T1000 (cell line): ENCODE measurements around the gene KRT17.
"Not testable (repeated sequence)": the region's sequence is repeated elsewhere in the genome, so short reads cannot be mapped to it uniquely, and the experiment has no call there.

Source experiments
- DNase-seq: peaks from one replicate; lab custom pipeline; 2025; ENCODE audit warnings: mixed read lengths; lab: John Stamatoyannopoulos, UW

Gene KRT17

GRCh38 chr17:41593306-41593981 lies 30.9 kb downstream of the KRT17 start:
- no peak for DNase-seq

DNA sequence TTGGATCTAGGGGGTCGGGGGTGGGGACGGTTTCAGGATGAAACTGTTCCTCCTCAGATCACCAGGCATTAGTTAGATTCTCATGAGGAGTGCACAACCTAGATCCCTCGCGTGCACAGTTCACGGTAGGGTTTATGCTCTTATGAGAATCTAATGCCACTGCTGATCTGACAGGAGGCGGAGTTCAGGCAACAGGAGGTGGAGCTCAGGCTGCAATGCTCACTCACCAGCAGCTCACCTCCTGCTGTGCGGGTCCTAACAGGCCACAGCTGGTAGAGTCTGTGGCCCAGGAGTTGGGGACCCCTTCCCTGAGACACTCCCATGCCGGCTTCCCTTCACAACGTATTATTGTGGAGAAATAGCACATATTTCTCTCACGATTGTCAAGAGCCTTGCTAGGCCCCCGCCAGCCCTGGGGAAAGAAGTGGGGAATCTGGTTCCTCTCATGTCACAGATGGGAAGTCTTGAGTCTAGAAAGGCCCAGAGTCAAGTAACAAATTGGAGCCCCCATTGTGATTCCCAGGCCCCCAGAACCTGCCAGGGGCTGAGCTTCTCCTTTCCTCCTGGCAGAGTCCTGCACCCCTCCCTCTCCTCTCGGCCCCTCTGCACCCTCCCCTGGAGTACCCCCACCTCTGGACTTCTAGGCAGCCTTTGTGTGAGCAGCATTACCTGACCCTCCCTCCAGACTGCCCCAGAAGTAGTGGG lies 31.6 kb downstream of the KRT17 start:
- no peak for DNase-seq

- no peak for DNase-seq
These were observed 35.1 kb downstream of the KRT17 start for GRCh38 chr17:41589301-41589700.

GRCh38 chr17:41588126-41588810 lies 36.1 kb downstream of the KRT17 start:
- no peak for DNase-seq

GRCh38 chr17:41586863-41587495 lies 37.4 kb downstream of the KRT17 start, which contains the start of gene KRT14:
KRT14 (minus strand) TSS chr17:41586895; CDS start chr17:41586834, 61 bp downstream.
- no peak for DNase-seq

DNA sequence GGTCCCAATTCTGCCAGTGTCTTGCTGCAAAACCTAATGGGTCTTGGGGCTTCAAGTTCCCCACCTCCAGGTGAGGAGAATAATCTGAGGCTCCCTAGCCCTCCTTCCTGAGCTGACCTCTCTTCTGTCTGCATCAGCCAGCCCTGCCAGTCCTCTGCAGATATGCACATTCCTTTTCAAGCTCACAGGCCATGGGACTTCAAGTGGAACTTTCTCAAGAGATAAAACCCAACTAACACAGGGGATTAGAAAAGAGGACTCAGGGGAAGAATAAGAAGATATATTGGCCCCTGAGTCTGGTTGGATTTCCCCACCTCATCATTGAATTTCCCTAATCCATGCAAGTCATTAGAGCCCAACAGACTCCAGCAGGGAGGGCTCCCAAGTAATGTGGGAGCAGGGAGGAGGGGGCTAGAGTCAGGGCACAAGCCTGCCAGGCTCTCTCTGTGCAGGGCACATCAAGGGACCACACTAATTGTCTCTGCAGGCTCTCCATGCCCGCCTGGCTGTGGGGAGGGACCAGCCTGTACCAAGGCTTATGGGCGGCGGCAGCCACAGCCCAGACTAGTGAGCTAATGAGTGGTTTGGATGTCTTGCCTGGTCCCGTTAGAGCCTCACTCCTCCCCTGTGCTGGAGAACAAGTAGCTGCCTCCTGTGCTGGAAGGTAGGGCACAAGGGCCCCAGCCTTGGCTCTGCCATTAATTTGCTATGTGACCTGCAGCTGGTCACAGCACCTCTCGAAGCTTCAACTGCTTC lies 38.9 kb downstream of the KRT17 start:
- DNase-seq = no peak

GRCh38 chr17:41584331-41584927 lies 39.9 kb downstream of the KRT17 start:
- DNase-seq = not testable (repeated sequence)

DNA sequence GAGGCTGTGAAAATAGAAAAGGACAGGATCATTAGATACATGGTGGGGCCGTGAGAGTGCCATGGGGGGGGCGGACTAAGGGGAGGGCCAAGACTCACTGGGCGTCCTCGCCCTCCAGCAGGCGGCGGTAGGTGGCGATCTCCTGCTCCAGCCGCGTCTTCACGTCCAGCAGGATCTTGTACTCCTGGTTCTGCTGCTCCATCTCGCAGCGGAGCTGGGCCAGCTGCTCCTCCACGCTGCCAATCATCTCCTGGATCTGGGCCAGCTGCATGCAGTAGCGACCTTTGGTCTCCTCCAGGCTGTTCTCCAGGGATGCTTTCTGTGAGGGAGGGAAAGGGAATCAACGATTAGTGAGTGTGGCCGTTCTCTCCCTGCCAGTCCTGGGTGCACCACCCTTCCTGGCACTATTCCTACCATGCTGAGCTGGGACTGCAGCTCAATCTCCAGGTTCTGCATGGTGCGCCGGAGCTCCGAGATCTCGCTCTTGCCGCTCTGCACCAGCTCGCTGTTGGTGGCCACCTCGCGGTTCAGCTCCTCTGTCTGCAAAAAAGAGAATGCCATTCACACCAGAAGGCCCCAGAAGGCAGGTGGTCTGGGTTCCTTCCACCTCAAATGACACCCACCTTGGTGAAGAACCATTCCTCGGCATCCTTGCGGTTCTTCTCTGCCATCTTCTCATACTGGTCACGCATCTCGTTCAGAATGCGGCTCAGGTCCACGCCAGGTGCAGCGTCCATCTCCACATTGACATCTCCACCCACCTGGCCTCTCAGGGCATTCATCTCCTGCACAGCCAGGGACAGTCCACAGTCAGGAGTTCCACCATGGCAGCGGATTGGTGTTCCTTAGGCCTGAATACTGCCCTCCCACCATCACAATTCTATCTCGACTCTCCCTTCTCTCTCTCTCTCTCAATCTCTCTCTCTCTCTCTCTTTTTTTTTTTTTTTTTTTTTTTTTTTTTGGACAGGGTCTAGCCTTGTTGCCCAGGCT lies 40.9 kb downstream of the KRT17 start:
- no peak for DNase-seq

GRCh38 chr17:41582061-41582968 lies 42.1 kb downstream of the KRT17 start:
- not testable (repeated sequence) for DNase-seq

DNA sequence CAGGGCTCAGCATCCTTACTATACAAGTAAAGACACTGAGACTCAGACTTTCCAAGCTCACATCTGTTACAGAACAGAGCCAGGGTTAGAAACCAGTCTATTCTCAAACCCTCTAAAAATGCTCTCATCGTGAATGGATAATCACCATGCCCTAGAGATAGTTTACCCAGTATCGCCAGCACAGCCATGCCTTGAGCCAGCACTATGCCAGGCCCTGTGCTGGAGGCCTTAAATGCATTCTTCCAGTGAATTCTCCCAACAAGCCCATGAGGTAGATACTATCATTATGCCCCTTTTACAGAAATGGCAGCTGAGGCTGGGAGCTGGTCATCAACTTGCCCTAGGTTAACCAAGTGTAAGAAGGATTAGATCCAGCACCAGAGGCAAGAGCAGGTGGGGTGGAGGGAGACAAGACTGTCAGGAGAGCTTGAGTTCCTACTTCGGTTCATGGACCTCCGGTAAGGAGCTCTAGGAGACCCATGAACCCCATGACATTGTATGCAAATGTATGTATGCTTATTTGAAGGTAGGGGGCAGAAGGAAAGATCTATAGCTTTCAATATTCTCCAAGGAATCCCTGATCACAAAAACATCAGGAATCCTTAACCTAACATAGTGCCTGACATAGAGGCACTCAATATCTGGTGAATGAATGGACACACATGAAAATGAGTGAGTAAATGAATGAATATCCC lies 42.9 kb downstream of the KRT17 start:
- no peak for DNase-seq

DNA sequence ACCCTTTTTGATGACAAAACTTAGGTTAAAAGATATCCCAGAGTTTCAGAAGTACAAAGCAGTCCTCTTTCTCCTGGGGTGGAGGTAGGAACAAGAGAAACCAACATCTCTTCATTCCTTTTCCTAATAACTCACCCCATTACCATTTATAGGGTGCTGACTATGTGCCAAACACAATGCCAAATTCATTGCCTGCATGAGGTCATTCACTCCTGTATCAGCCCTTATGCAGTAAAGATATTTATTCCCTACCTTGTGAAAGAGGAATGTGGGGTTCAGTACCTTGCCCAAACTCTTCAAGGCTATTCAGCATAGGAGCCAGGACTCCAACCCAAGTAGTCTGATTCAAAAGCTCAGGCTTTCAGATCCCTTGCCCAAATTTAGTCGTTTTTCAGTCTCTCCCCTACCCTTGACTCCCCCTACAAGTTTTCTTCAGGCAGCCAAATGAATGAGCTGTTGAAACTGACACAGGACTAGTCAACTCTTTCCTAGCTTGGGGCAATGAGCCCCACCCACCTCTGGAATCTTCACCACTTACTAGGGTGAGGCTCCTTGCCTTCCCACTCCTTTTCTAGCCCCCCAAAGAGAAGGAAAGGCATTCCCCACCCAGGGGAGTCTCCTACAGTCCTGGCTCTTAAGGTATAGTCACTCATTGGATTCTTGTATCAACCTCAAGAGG lies 43.5 kb downstream of the KRT17 start:
- DNase-seq = no peak

DNA sequence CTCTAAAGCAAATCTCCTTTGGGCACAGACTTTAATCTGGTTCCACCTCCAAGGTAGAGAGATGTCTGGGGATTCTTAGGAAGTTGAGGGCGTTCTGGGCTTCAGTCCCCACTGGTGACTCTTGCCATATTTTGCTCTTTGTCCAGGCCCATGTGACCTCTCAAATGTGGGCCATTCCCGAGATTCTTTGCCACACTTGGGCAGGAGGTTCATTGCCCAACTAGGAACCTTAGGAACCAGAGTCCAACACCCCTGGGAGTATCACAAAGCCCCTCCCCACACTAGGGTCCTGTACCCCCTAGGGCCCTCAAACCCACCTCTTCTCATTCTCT lies 44.2 kb downstream of the KRT17 start:
- DNase-seq = no peak

GRCh38 chr17:41579484-41580243 lies 44.7 kb downstream of the KRT17 start:
- DNase-seq = no peak

DNA sequence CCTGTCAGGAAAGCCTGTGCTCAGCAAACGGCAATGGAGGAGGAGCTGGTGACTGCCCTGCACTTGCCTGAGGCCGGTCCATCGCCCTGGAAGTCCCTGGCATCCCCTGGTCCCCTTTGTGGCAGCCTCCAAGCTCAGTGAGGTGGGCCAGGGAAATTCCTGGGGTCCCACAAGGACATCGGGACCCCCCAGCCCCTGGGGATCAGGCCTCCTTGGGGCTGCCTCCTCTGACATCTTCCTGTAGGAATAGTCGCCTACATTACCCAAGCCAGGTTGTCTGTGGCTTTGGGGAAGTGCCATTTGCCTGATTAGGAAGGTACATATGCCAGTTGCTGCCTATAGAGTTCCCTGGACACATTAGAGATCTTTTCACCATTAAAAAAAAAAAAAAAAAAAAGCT lies 45.4 kb downstream of the KRT17 start:
- DNase-seq = no peak

DNA sequence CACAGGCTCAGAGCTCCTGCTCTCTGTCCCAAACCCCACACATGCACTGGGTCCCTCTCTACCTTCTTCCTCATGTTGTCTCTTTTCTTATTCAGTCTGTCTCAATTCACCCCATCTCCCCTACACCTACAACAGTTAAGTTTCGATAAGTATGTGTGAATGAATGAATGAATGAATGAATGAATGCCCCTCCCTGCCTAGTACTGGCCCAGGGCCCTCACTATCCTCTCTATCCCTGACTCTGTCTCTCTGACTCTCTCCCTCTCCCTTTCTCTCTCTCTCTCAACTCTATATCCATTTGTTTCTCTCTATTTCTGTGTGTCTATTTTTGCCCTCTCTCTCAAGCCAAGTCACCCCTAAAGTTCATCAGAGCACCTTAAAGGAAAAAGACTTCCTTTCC lies 45.8 kb downstream of the KRT17 start:
- DNase-seq = no peak

GRCh38 chr17:41576740-41577139 lies 47.6 kb downstream of the KRT17 start:
- not testable (repeated sequence) for DNase-seq

DNA sequence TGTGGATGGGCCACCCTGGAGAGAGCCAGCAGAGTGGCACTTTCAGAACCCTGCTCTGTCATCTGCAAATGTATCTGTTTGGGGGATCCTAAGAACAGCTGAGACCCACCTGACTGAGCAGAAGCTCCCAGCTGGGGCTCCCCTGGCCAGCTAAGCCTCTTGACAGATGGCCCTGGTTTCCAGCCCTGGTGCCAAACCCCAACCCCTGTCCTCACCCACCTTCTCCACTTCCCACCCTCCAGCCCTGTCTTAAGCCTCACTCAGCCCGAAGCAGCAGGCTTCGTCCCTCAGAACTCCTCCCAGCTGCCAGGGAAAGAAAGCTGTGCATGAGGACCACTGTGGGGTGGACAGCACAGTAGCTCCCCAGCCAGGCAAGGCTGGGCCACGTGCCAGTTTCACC lies 49.0 kb downstream of the KRT17 start:
- no peak for DNase-seq
